Measurements from ENCODE around the gene BRAT1. TPM values are rescaled to one million over a fixed set of nuclear protein-coding genes. Genes with fewer than 3 reads are reported as not detected.

BRAT1 gene
- total and polyA plus RNA-seq, 2 donors (not counting 1 experiment from before 2014, with no cell fraction given): 36.8 to 68.3 TPM

- intact Hi-C loops (cut with micrococcal nuclease): loop anchor here (5.0 kb wide), 2 partner anchors 185 to 215 kb away; partner anchors contain the start of gene SNX8
- TF ChIP-seq EZH2 (IDR thresholded peaks at IDR 0.05; ENCODE audit: borderline replicate concordance, insufficient read depth, low read depth, low read length, poor library complexity, severe bottlenecking) (no peak), CTCF (IDR thresholded peaks at IDR 0.05) (no peak)
- peaks cover 82 to 91% of the 10 kb centered on the region in 2 donors for H3K4me1 ChIP-seq (ENCODE audit: control insufficient read depth in 2 of 2, insufficient read depth in 2 of 2, low read length in 2 of 2)
- H2AFZ ChIP-seq (ENCODE audit: insufficient read depth, low read depth, low read length, poor library complexity, severe bottlenecking): no peak overlapping the region
- no peaks in the 10 kb centered on the region for H3K9me3 Mint-ChIP-seq (ENCODE audit: insufficient read depth)
- peak overlapping the region; percentile 49 for H3K9ac ChIP-seq (ENCODE audit: low read length)
- ChIA-PET POLR2A (interaction anchor here (0.6 to 14.9 kb wide), 10 partner anchors 11 to 214 kb away, joined by 3 to 340 read pairs (median 7); partner anchors contain the start of gene SNX8), CTCF (interaction anchor here (1.4 to 3.9 kb wide), 5 partner anchors 17 to 191 kb away, joined by 3 to 34 read pairs (median 7); no protein-coding TSS in a partner anchor)
- DNase-seq (no peak), ATAC-seq (ENCODE audit: low read depth) (no peak)
- H3K4me3 ChIP-seq (ENCODE audit: control extremely low read depth in 1 of 5, extremely low read depth in 1 of 5, insufficient read depth in 1 of 5, low read depth in 2 of 5, low read length in 4 of 5): peak overlapping the region in 2 of 5 experiments; percentile 34 to 52
- H3K27ac ChIP-seq (ENCODE audit: low read length in 2 of 2): peak overlapping the region; percentile 97
- no peaks in the 10 kb centered on the region for H3K27me3 Mint-ChIP-seq
- peaks cover 58% of the 10 kb centered on the region for H4K20me1 ChIP-seq (ENCODE audit: control insufficient read depth, insufficient read depth, low read length, poor library complexity, severe bottlenecking)
- H3K27me3 ChIP-seq (replicated peaks in 1 of 4; ENCODE audit: control extremely low read depth in 1 of 4, control insufficient read depth in 3 of 4, insufficient read depth in 4 of 4, low read length in 3 of 4): no peaks in the 10 kb centered on the region
- H3K79me2 ChIP-seq (ENCODE audit: control insufficient read depth, insufficient read depth, low read length): peaks cover 41% of the 10 kb centered on the region
- peaks cover 0 to 57% of the 10 kb centered on the region in 2 experiments for H3K36me3 ChIP-seq (replicated peaks in 1 of 2; ENCODE audit: control extremely low read depth in 1 of 2, control insufficient read depth in 1 of 2, extremely low read depth in 1 of 2, insufficient read depth in 2 of 2, low read length in 1 of 2)
- H3K27ac Mint-ChIP-seq: peak overlapping the region; percentile 99
- 93% methylated on average over 11 of the region's 17 CpGs for WGBS (ENCODE audit: insufficient coverage)
- H3K4me2 ChIP-seq (replicated peaks; ENCODE audit: low read depth, low read length, poor library complexity, severe bottlenecking): peak overlapping the region; percentile 85
- peaks cover 81% of the 10 kb centered on the region for H3K4me1 Mint-ChIP-seq
- H3K4me3 Mint-ChIP-seq: peak overlapping the region; percentile 90
- peaks cover 0 to 3% (median 0%) of the 10 kb centered on the region in 3 donors for H3K9me3 ChIP-seq (ENCODE audit: control extremely low read depth in 1 of 3, control insufficient read depth in 2 of 3, insufficient read depth in 1 of 3, low read length in 2 of 3)
Observed at GRCh38 chr7:2527505-2528467, 27.5 kb downstream of the BRAT1 start.

Measured in B cell (primary cell).